Hippocampal formation (tissue), 2 donors: Measurements from ENCODE around the gene LIPH.

ENCODE experiments used
- DNase-seq, 2 donors: peaks; one replicate each; lab custom pipeline; 2025; lab: John Stamatoyannopoulos, UW

The LIPH gene

GRCh38 chr3:185539934-185540333, 12.5 kb downstream of the LIPH start:
- no peak for DNase-seq

- DNase-seq = no peak
These were observed 14.9 kb downstream of the LIPH start for GRCh38 chr3:185537369-185537970.

GRCh38 chr3:185534511-185534910, 17.9 kb downstream of the LIPH start:
- DNase-seq = no peak

DNA sequence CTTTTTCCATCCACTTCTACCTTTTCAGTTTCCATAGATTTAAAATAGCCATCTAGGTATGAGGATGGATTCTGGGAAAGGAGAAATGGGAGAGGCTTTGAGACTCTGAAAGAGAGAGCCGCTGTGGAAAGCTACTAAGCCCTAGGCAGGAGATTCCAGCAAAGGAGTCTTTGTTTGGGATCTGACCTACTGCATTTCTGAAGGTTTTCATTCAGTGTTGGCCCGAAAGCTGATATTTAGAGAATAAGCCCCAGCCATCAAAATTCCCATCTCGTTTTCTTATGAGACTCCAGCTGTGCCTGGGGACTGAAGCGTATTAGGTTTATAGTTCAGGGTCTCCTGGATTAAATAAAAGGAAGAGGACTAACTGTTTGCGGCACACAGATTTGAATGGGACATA, 19.5 kb downstream of the LIPH start:
- DNase-seq = no peak

GRCh38 chr3:185530856-185531255, 21.5 kb downstream of the LIPH start:
- no peak for DNase-seq

DNA sequence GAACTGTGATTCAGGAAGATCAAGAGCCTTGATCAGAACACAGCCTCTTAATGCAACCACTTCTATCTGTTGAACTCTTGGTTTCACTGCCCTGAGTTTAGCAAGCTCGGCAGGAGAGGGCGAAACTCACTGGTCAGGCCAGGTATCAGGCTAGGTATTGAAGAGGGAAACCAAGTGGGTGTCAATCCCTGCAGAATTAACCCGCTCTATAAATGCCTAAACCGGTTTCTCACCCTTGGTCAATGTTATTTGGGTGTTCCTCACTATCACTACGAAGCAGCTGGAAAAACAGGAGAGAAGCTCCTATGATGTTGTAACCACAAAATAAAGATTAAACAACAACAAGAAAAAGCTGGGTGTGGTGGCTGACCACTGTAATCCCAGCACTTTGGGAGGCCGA, 23.9 kb downstream of the LIPH start:
- no peak for DNase-seq

GRCh38 chr3:185527364-185527763, 25.0 kb downstream of the LIPH start:
- no peak for DNase-seq

- no peak for DNase-seq
These were observed 25.9 kb downstream of the LIPH start for GRCh38 chr3:185526349-185526951.

DNA sequence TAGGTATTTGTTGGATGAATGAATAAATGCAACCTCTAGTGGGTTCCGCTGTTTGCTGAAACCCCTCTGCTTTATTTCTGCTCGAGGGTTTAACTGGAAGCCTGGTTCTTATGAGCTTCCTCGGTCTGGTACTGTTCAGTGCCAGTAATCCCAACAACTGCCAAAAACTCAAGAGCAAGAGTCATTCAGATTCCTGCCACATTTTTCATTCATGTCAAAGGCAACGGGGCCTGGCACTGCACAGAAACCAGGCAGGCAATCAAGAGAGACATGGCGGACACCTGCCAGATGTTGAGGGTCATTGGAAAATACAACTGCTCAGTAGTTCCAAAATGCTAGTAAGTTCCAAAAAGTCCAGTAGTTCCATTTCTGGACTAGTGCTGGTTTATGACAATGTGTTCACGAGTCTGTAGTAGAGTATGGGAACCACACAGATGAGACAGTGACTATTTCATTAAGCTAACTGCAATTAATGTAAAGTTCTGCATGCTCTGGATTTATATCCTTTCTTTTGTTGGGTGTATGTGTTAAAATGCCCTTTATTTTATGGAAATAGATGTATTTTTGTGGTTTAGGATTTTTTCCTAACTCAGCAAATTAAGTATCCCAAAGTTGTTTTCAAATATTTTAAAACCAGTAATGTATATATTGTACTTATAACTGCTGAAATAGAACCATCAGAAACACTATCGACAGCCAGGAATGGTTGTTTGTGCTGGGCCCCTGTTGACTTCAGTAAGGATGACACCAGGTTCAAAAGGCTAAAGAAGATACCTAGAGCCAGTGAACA, 30.8 kb downstream of the LIPH start:
- DNase-seq = no peak

DNA sequence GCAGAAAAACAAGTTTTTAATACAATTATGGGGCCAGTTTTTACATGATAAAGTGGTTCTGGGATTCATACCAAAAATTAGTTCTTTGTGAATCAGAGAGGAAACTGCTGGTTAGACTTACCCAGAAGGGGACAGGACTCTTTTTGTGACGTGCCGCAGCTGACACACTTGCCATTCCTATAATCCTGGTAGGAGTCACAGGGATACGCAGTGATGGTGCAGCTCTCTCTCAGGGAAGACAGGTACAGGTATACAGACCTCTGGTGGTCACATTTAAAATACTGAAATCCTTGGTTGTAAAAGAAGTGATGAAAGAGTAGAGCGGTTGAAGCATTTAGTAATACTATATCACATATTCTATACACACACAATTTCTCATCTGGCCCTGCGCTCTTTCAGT, 33.4 kb downstream of the LIPH start:
- DNase-seq = no peak

GRCh38 chr3:185517387-185518130, 34.8 kb downstream of the LIPH start:
- no peak for DNase-seq

DNA sequence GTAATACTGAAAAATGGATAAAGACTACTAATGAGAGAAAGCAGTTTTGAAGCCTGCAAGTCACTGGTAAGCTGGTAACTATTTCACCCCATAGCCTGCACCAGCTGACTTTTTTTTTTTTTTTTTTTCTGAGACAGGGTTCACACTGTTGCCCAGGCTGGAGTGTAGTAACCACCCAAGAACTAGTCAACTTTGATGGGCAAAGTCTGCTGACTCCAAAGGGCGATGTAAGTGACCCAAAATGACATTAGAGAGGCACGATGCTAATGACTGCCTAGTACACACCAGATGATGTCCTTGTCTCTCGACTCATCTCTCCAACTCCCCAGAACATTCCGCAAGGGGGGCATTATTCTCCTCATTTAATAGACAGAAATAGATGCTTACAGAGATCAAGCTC, 40.7 kb downstream of the LIPH start:
- DNase-seq = no peak

DNA sequence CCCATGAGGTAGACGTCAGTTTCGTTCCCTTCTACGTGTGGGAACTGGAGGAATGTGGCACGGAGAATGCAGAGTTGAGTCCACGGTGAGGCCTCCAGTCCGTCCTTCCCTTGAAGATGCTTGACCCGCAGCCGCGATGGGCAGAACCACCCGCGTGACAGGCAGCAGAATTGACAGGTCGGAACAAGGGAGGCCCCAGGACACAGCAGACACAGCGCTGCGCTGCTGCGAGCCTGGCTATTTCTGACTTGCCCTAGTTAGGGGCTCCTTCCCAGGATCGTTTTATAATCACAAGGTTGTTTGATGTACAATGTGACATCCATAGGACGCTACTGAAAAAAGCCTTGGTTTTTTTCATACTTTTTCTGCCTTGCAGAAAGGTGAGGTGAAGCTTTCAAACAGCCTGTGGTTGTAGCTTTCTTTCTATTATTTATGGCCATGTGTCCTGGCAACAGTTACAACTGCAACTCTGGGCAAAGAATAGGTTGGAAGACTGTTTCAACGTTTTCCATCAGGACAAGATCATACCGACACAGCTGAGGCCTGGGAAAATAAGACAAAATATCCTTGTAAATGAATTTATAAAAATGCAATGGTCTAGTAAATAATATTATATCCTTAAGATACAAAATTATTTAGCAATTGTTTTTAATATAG, 43.9 kb downstream of the LIPH start:
- no peak for DNase-seq

DNA sequence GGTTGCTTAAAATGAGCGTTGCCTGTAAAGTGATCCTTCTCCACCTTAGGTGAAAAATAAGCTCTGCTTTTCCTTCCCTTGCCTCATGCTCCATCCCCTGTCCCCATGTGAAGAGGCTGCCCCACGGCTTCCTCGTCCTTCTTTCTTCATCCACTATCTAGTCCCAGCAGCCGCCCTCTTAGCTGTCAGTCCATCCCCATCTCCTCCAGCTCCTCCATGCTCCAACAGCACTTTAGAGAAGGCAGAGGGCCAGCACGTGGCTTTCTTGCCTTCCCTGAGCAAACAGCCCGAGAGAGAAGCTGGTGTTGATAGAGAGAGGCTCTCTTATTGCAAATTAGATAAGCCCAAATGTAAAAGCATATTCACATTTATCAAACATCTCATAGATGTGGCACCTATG, 44.5 kb downstream of the LIPH start:
- DNase-seq = no peak

DNA sequence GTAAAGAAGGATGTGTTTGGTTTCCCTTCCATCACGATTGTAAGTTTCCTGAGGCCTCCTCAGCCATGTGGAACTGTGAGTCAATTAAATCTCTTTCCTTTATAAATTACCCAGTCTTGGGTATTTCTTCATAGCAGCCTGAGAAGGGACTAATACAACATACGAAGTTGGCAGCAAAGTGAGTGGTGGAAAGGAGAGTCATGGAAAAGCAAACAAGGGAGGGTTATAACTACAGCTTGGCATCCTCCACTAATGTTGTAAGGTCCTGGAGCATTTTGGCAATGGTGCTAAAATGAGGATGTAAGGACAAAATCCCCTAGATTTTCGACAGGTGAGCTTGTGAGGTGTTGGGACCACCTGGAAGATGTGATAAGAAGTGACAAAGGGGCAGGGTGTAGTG, 47.8 kb downstream of the LIPH start:
- DNase-seq = no peak

DNA sequence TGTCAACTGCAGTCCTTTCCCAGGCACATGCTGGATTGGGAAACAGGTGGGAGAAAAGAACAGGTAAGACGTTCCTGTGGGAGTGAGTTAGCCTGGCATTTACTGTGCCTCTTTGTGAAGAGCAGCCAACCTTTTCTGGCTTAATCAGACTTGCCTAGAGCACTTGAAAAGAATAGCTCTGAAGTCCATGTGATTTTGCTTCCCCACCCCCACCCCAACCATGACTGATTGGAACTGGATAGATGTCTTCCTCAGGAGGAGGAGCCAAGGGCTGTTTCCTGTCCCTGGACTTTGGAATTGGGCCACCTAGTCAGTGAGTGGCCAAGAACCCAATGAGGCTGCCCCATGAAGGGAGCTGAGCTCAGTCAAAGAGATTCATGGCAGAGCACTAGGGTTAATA, 48.9 kb downstream of the LIPH start:
- DNase-seq = no peak

DNA sequence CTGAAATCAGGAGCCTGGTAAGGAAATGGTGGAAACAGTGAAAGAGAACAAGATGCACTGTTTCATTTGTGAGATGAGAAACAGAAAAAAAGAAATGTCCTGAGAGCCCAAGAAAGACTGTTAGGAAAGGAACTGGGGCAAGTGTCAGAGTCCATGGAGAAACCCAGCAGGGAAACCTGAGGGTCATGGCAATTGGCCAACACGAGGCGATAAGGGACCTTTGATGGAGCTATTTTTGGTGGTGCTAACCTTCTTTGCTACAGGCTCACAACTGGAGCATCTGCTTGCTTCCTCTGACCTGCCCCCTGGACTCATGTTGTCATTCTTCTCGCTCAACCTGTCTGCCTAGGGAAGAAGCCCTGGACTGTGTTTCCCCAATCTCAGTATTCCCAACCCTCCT, 49.4 kb downstream of the LIPH start:
- no peak for DNase-seq

DNA sequence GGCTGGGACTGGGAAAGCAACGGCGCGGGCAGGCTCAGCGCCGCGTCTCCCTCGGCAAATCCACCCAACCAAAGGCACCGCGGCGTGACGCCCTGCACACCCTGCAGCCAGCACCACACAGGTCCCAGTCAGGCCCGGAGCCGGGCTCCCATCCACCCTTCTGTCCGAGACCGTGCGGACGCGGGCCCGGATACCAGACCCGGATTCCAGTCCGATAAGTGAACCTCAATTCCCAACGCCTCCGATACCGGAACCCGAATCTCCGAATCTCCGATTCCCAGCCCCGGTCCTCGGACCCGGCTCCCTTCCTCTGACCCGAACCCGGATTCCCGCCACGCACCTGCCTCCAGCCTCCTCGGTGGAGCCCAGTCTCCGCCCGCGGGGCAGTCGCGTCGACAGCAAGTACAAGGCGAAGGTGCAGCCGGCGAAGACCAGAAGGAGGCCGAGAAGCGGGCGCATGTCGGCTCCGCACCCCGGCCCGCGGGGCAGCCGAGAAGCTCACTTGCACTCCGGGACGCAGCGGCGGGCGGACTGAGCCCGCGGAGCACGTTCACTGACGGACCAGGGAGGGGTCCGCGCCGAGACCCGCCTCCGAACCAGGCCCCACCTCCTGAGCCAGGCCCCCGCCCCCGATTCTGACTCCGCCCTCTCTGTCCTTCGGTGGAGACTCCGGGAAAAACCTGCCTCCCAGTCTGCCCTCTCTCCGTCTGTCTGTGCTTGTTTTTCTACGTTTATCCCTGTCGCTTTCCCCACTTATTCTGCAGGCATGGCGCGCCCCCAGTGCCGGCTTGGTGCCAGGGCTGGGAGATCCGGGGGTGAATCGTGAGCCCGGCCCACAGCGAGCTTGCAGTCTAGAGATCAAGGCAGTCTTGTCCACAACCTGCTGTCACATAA, 53.6 kb downstream of the LIPH start, which contains the start of gene TMEM41A:
TSS of gene TMEM41A (minus strand) at position 533 of the 894 bp plus-strand sequence. CDS start at position 459, 74 bp downstream.
- peak; percentile 86 to 87 for DNase-seq

- no peak for DNase-seq
These were observed 62.1 kb downstream of the LIPH start for GRCh38 chr3:185490241-185490640.

- DNase-seq = no peak
These were observed 62.9 kb downstream of the LIPH start for GRCh38 chr3:185489462-185489861.

- no peak for DNase-seq
These were observed 63.9 kb downstream of the LIPH start for GRCh38 chr3:185488465-185488864.
